GM18951 (cell line): ENCODE data around the gene COL1A1.

Source experiments
- POLR2A ChIP-seq: IDR thresholded peaks from 4 replicates; pipeline ENCODE4 v1.6.1; 2011; ENCODE audit warnings: mild to moderate bottlenecking; ENCODE audit not compliant: insufficient read length, insufficient read depth; ENCODE audit errors: extremely low read depth
- in situ Hi-C: fragments of 300-500 bp; cut with MboI; formaldehyde crosslinking; loops from one replicate; pipeline ENCODE4 v1.12.0; 2022; ENCODE audit warnings: low sequenced_read_pairs, mixed read lengths, inconsistent platforms; ENCODE audit not compliant: unreplicated experiment

COL1A1 gene

DNA sequence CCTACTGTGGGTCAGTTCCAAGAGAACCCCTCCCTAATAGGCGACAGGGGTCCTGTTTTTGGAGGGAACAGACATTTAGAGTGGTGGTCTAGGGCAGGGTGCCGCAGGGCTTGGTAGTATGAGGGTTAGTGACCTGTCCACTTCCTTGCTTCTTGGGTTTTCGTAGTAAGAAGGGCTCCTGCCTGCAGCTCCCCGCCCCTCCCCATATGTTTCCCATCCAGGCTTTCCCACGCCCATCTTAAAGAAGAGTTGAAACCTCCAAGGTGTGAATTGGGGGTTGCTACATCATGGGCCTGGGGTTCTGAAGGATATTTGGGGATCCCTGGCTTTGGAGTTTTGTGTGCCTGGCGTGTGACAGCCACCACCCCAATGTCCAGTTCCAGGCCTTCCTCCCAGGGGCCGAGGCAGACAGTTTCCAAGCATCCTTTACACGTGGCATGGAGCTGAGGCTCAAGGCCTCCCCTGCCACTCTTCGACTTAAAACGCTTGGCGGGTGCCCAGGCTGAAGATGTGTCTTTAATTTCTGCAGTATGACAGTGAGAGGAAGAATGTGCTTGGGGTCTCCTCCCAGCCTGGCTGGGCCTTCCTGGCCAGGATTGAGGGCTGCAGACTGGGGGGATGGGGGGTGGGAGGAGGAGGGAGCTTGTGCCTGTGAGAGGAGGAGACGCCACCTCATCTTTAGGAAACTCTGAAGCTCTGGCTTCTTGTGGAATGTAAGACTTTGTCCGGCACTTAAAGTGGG is 2.3 kb upstream of the COL1A1 start:
- in situ Hi-C loops = loop anchor here (10.0 kb wide), 1 partner anchor 71 kb away; the partner anchor contains the start of gene TMEM92
- no peak for TF ChIP-seq POLR2A

DNA sequence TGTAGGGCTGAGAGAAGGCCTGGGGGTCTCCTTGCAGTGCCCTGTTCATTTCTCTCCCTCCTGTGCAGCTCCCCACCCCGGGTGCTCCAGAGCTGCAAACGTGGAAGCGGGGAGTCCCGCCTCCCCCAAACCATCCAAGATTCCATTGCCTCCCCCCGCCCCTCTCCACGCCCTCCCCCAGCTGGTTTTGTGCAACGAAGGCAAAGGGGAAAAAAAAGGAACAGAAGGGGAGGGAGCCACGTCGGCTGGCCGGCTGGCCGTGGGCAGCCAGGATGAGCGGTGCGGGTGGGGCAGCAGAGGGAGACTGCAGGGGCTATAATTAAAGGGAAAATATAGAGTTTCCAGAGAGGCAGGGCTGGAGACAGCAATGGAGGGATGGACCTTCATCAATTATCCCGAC is 1.7 kb upstream of the COL1A1 start:
- no peak for TF ChIP-seq POLR2A
- in situ Hi-C loops = loop anchor here (10.0 kb wide), 1 partner anchor 72 kb away; the partner anchor contains the start of gene TMEM92

DNA sequence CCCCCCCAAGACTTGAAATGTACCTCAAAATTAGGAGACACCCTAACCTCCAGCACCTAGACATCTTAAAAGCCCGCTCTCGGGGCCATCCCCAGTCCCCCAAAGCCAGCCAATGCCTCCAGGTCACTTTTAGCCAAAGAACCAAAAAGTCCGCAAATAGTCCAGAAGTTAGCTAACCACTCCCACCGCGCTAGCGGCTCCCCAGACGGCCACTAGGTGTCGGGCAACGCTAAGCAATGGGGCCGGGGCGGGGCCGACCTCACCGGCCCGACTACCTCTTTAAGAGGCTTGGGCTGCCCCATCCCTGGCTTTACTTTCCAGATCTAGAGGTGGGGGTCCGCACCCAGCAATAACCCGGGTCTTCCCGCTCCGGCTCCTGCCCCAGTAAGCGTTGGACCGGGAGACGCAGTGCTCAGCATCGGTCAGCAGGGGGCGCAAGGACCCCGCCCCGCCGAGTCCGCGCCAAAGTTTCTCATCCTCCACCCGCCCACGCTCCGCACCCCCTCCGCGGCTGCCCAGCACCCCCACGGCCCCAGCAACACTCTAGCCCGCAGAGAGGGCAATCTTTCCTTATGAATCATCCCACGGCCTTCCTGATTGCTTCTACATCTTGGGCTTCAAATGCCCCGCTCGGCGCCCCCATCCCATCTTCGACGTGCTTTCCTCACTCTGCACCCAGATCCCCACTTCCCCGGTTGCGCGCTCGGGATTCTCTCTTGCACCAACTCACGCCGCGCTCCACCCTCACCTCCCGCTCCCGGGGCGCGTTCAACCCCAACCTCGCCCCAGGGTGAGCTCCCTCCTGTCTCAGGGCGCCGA is 765 bp downstream of the COL1A1 start:
- TF ChIP-seq POLR2A = no peak
- in situ Hi-C loops = loop anchor here (10.0 kb wide), 1 partner anchor 74 kb away; the partner anchor contains the start of gene TMEM92

DNA sequence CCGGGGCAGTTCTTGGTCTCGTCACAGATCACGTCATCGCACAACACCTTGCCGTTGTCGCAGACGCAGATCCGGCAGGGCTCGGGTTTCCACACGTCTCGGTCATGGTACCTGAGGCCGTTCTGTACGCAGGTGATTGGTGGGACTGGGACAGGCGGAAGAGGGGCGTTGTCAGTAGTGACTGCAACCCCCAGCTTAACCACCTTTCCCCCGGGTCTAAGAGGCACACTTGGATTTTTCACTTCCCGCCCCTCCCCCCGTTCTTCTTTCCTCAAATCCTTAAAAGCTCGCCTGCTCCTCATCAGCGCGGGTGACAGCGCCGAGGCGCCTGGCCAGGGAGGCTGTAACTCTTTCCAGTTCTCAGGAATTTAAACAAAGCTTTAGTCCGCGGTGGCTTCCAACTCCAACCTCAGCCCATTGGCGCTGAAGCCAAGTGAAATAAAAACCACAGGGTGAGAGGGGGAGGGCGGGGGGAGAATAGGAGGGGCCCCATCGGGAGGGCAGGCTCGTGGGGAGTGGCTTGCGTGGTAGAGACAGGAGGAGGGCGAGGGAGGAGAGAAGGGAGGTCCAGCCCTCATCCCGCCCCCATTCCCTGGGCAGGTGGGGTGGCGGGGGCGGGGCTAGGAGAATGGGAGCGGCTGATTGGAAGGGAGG is 1.5 kb downstream of the COL1A1 start:
- in situ Hi-C loops = loop anchor here (10.0 kb wide), 2 partner anchors 75 to 95 kb away; partner anchors contain the start of gene TMEM92
- TF ChIP-seq POLR2A = no peak

DNA sequence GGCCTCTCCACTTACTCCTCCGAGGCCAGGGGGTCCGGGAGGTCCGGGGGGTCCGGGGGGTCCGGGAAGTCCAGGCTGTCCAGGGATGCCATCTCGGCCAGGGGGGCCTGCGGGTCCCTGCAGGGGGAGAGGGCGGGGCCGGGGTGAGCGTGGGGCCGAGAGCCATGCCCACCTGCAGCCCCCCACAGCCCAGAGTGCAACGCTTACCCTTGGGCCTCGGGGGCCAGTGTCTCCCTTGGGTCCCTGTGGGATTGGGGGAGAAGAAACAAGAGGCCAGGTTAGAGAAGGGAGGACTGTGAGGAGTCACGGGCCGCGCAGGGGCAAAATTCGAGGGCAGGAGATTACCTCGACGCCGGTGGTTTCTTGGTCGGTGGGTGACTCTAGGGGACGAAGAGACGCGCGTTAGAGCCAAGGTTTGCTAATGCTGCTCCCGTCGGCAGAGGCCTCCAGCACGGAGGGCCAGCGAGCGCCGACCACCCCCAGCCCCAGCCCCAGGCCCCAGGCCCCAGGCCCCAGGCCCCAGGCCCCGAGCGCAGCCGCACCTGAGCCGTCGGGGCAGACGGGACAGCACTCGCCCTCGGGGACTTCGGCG is 2.1 kb downstream of the COL1A1 start:
- in situ Hi-C loops = loop anchor here (10.0 kb wide), 1 partner anchor 95 kb away; no protein-coding TSS in a partner anchor
- TF ChIP-seq POLR2A = no peak

DNA sequence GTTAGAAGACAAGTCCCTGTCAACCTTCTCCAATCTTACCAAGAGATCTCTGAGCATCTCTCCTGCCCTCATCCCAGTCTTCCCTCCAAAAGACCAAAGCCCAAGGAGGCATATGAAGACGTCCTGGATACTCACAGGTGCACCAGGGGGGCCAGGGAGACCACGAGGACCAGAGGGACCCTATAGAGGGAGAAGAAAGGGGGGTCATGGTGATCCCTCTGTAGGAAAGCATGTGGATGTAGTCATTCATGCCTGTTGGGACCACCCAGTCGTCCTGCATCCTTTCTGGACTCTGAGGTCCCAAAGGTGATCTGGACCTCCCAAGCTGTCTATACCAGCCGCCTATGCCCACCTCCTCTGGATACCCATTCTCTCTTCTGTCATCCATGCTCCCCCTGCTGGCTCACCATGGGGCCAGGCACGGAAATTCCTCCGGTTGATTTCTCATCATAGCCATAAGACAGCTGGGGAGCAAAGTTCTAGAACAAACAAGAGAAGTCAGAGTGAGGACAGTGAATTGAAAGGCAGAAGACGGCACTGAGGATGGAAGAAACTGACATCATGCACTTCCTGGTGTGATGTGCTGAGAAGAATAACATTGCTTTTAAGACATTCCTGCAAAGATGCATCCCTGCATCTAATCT is 3.3 kb downstream of the COL1A1 start:
- no peak for TF ChIP-seq POLR2A
- in situ Hi-C loops = loop anchor here (10.0 kb wide), 1 partner anchor 97 kb away; no protein-coding TSS in a partner anchor

DNA sequence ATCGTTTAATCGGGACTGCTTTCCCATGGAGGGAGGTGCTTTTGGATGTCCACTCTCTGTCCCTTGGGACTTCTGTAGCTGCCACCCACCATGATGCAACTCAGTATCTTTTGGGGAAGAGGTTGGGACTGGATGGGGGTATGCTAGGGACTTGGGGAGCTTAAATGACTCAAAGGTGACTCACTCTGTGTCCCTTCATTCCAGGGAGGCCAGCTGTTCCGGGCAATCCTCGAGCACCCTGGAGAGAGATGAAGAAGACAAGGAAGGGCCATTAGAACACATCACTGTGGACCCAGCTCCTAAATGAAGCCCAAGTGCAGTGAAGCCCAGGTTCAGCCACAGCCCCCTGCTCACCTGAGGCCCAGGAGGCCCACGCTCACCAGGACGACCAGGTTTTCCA is 4.6 kb downstream of the COL1A1 start:
- in situ Hi-C loops = loop anchor here (10.0 kb wide), 1 partner anchor 98 kb away; no protein-coding TSS in a partner anchor
- TF ChIP-seq POLR2A = no peak

DNA sequence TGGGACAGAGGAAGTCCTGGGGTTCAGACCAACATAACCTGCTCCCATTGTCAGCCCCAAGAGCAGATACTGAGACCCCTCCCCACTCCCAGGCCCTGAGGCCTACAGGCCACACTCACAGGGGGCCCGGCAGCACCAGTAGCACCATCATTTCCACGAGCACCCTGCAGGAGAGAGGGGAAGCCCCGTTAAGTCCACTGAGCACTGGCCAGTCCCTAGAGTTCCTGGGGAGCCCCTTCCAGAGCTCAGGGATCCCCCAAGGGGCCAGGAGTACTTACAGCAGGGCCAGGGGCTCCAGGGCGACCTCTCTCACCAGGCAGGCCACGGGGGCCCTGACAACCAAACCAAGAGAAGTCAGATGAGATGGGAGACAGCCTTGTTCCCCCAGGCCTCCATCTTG is 5.4 kb downstream of the COL1A1 start:
- in situ Hi-C loops = loop anchor here (10.0 kb wide), 1 partner anchor 99 kb away; no protein-coding TSS in a partner anchor
- no peak for TF ChIP-seq POLR2A

DNA sequence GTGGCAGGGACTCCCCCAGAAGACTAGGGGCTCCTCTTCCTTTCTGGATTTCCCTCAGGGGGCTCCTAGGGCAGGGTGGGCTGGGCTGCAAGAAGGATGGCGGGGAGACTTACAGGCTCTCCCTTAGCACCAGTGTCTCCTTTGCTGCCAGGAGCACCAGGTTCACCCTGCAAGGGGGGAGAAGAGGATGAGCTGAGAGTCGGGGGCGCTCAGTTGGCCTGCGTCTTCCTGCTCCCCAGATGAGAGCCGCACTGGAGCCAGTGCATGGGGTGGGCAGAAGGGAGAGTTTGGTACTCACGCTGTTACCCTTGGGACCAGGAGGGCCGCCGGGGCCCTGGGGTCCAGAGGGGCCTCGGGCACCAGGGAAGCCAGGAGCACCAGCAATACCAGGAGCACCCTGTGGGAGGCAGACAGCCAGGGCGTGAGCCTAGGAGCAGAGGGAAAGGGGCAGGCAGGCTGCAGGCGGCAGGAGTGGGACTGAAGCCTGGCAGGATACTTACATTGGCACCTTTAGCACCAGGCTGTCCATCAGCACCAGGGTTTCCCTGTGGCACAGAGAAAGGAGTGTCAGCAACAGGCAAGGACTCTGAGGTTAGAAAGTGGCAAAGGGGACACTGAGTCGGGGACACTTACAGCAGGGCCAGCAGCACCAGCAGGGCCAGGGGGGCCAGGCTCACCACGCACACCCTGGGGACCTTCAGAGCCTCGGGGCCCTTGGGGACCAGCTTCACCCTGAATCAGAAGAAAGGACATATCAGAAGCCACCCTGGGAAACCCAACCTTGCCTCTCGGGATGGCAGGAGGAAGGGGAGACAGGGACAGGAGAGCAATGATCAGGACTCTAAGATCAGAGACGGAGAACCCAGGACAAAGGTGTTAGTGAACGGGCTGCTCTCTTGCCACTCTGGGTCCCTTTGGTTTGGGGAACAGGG is 6.2 kb downstream of the COL1A1 start:
- TF ChIP-seq POLR2A = no peak
- in situ Hi-C loops = loop anchor here (10.0 kb wide), 1 partner anchor 100 kb away; no protein-coding TSS in a partner anchor

DNA sequence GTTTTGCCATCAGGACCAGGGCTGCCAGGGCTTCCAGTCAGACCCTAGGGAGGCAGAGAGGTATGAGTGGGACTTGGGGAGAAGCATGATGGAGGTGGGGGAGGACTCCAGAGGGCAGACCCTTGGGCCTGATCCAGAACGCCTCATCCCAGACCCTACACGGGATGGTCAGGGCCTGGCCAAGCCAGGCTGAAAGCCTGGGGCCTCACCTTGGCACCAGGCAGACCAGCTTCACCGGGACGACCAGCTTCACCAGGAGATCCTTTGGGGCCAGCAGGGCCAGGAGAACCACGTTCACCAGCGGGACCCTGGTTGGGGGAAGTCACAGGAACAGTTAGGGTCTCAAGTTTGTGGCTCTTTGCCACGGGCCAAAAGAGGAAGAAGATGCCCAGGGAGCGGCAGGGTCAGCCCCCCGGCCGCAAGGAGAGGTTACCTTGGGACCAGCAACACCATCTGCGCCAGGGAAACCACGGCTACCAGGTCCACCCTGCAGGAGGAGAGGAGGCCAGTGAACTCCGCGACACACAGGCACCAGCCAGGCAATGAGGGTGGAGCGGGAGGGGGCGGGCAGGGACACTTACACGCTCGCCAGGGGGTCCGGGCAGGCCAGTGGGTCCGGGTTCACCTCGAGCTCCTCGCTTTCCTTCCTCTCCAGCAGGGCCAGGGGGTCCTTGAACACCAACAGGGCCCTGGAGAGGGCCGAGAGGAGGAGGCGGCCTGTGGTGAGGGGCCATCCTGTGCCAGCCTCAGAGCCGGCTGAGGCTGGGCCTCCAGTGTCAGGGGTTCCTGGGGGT is 7.1 kb downstream of the COL1A1 start:
- in situ Hi-C loops = loop anchor here (10.0 kb wide), 1 partner anchor 100 kb away; no protein-coding TSS in a partner anchor
- TF ChIP-seq POLR2A = no peak
